Brain pericyte (primary cell): ENCODE data around the gene MACF1.
"Not testable (repeated sequence)": the region's sequence is repeated elsewhere in the genome, so short reads cannot be mapped to it uniquely, and the experiment has no call there.

ENCODE experiments used
- DNase-seq: peaks from one replicate; pipeline ENCODE4 v3.0.0-alpha.2; 2012; ENCODE audit warnings: low read depth, low spot score

MACF1 gene

GRCh38 chr1:39413902-39414528, 209.5 kb downstream of the MACF1 start:
- no peak for DNase-seq

GRCh38 chr1:39415553-39415952, 211.1 kb downstream of the MACF1 start:
- no peak for DNase-seq

GRCh38 chr1:39416609-39417008, 212.1 kb downstream of the MACF1 start:
- no peak for DNase-seq

GRCh38 chr1:39418236-39418635, 213.7 kb downstream of the MACF1 start:
- no peak for DNase-seq

GRCh38 chr1:39420493-39420892, 216.0 kb downstream of the MACF1 start:
- no peak for DNase-seq

GRCh38 chr1:39422614-39423013, 218.1 kb downstream of the MACF1 start:
- no peak for DNase-seq

GRCh38 chr1:39425151-39425550, 220.7 kb downstream of the MACF1 start:
- DNase-seq = no peak

GRCh38 chr1:39425634-39426033, 221.1 kb downstream of the MACF1 start:
- DNase-seq = no peak

GRCh38 chr1:39426346-39426745, 221.9 kb downstream of the MACF1 start:
- DNase-seq = no peak

- no peak for DNase-seq
Observed at GRCh38 chr1:39427374-39427773, 222.9 kb downstream of the MACF1 start.

GRCh38 chr1:39427912-39428311, 223.4 kb downstream of the MACF1 start:
- DNase-seq = no peak

- DNase-seq = no peak
Observed at GRCh38 chr1:39431927-39432326, 227.4 kb downstream of the MACF1 start.

GRCh38 chr1:39434797-39435395, 230.4 kb downstream of the MACF1 start:
- DNase-seq = no peak

GRCh38 chr1:39435597-39435996, 231.1 kb downstream of the MACF1 start:
- no peak for DNase-seq

GRCh38 chr1:39436842-39437241, 232.3 kb downstream of the MACF1 start:
- DNase-seq = no peak

GRCh38 chr1:39438042-39438441, 233.5 kb downstream of the MACF1 start:
- DNase-seq = no peak

- no peak for DNase-seq
Observed at GRCh38 chr1:39440856-39441255, 236.4 kb downstream of the MACF1 start.

GRCh38 chr1:39441797-39442196, 237.3 kb downstream of the MACF1 start:
- DNase-seq = no peak

GRCh38 chr1:39445573-39445972, 241.1 kb downstream of the MACF1 start:
- DNase-seq = no peak

GRCh38 chr1:39446986-39447567, 242.6 kb downstream of the MACF1 start:
- no peak for DNase-seq

- DNase-seq = not testable (repeated sequence)
Observed at GRCh38 chr1:39450041-39450440, 245.5 kb downstream of the MACF1 start.

GRCh38 chr1:39450956-39451606, 246.6 kb downstream of the MACF1 start:
- DNase-seq = no peak

- DNase-seq = no peak
Observed at GRCh38 chr1:39452081-39452480, 247.6 kb downstream of the MACF1 start.
